HCT116 (cell line): Measurements from ENCODE around the gene TRPM3. TPM values are rescaled to one million over a fixed set of nuclear protein-coding genes. Genes with fewer than 3 reads are reported as not detected.

Experiments
- ATAC-seq: fragments of 200-7000 bp; cut with Tn5 transposase; 2 replicates; pipeline ENCODE4 v1.9.1; 2020; ENCODE audit warnings: mild to moderate bottlenecking, moderate library complexity
- BruUV-seq: library from RNA; stranded (reverse); fragments of 400-500 nt; replicated peaks from 2 replicates; lab custom pipeline; 2021; lab: Mats Ljungman, UMichigan
- CTCF ChIA-PET: fragments of 300-600 bp; sonication (Branson Sonifier 250); formaldehyde crosslinking; loops from one replicate; lab custom pipeline; 2021; ENCODE audit warnings: antibody characterized with exemption; lab: Charles Lee
- POLR2A ChIA-PET: fragments of 300-600, 350-600 bp; sonication (Branson Sonifier 250); formaldehyde crosslinking; loops from one replicate; lab custom pipeline; 2021; ENCODE audit warnings: antibody characterized with exemption; lab: Charles Lee
- RAD21 ChIA-PET, 2 experiments: fragments of 300-600 bp; sonication (Branson Sonifier 250); formaldehyde crosslinking; loops; one replicate each; lab custom pipeline; 2023; ENCODE audit warnings: low total read pairs in 2 of 2; ENCODE audit not compliant: uncharacterized antibody in 2 of 2, unreplicated experiment in 2 of 2, low non-redundant PET in 1 of 2; lab: Charles Lee
- DNase-seq: peaks from one replicate; pipeline ENCODE4 v3.0.0-alpha.2; 2010; ENCODE audit warnings: low read depth, low spot score
- H2AFZ ChIP-seq: fragments of 200-600 bp; shearing (Covaris generic), sonication (generic); 2 replicates; pipeline ENCODE4 v1.6.1; 2017; ENCODE audit warnings: low read depth, mixed run types, mixed read lengths, antibody characterized with exemption, low read length; ENCODE audit not compliant: poor library complexity, severe bottlenecking
- H3K27ac ChIP-seq: 2 replicates; pipeline ENCODE4 v1.5.1; 2012; ENCODE audit warnings: low read depth, low read length
- H3K27me3 ChIP-seq: fragments of 200-600 bp; sonication (generic); 2 replicates; pipeline ENCODE4 v1.6.1; 2016; ENCODE audit warnings: mixed run types, low read length, mixed read lengths; ENCODE audit not compliant: insufficient read depth
- H3K36me3 ChIP-seq, 2 experiments: fragments of 200-500 bp in 1 of 2; fragments of 200-600 bp in 1 of 2; sonication (Bioruptor generic) in 1 of 2; sonication (generic) in 1 of 2; 2 replicates each; pipeline versions ENCODE4 v1.5.1 to v1.6.1; 2014 to 2016; ENCODE audit warnings: low read length in 2 of 2, inconsistent platforms in 1 of 2, mixed read lengths in 1 of 2, mixed run types in 1 of 2; ENCODE audit not compliant: insufficient read depth in 2 of 2, control insufficient read depth in 1 of 2
- H3K4me1 ChIP-seq, 2 experiments: fragments of 200-600 bp in 1 of 2; sonication (generic) in 1 of 2; 2 replicates each; pipeline versions ENCODE4 v1.5.1 to v1.6.1; 2012 to 2017; ENCODE audit warnings: low read length in 2 of 2, inconsistent platforms in 1 of 2, mild to moderate bottlenecking in 1 of 2, mixed read lengths in 1 of 2, mixed run types in 1 of 2, moderate library complexity in 1 of 2; ENCODE audit not compliant: insufficient read depth in 2 of 2, control insufficient read depth in 1 of 2
- H3K4me2 ChIP-seq: fragments of 200-600 bp; sonication (generic); 2 replicates; pipeline ENCODE4 v1.6.1; 2017; ENCODE audit warnings: mixed run types, low read length, mixed read lengths
- H3K4me3 ChIP-seq, 2 experiments: fragments of 200-600 bp in 1 of 2; sonication (generic) in 1 of 2; replicated peaks in 1 of 2; 2 replicates each; pipeline ENCODE4 v1.5.1; 2011 to 2016; ENCODE audit warnings: low read length in 2 of 2, control low read depth in 1 of 2, low read depth in 1 of 2, mild to moderate bottlenecking in 1 of 2, mixed read lengths in 1 of 2, mixed run types in 1 of 2
- H3K79me2 ChIP-seq: fragments of 200-600 bp; sonication (generic); 2 replicates; pipeline ENCODE4 v1.6.1; 2017; ENCODE audit warnings: mild to moderate bottlenecking, mixed run types, low read length, moderate library complexity, mixed read lengths; ENCODE audit not compliant: insufficient read depth
- H3K9ac ChIP-seq: fragments of 200-600 bp; sonication (generic); 2 replicates; pipeline ENCODE4 v1.6.1; 2016; ENCODE audit warnings: low read length, mixed read lengths
- H3K9me2 ChIP-seq: fragments of 200-600 bp; sonication (generic), shearing (Covaris generic); 2 replicates; pipeline ENCODE4 v1.6.1; 2017; ENCODE audit warnings: mixed run types, mild to moderate bottlenecking, moderate library complexity; ENCODE audit not compliant: insufficient read depth
- H3K9me3 ChIP-seq, 2 experiments: fragments of 200-500 bp in 1 of 2; fragments of 200-600 bp in 1 of 2; sonication (Bioruptor generic) in 1 of 2; sonication (generic) in 1 of 2; 2 replicates each; pipeline ENCODE4 v1.6.1; 2014 to 2017; ENCODE audit warnings: low read length in 2 of 2, mixed read lengths in 2 of 2, inconsistent platforms in 1 of 2, low read depth in 1 of 2, mild to moderate bottlenecking in 1 of 2, mixed run types in 1 of 2, moderate library complexity in 1 of 2; ENCODE audit not compliant: control insufficient read depth in 1 of 2, insufficient read depth in 1 of 2
- H4K20me1 ChIP-seq: fragments of 200-600 bp; sonication (generic), shearing (Covaris generic); 2 replicates; pipeline ENCODE4 v1.6.1; 2017; ENCODE audit warnings: mixed run types, mild to moderate bottlenecking, moderate library complexity; ENCODE audit not compliant: insufficient read depth
- ATF3 ChIP-seq: IDR thresholded peaks from 2 replicates; pipeline ENCODE4 v1.6.1; 2012
- CBX3 ChIP-seq: IDR thresholded peaks from 2 replicates; pipeline ENCODE4 v1.6.1; 2012; ENCODE audit warnings: low read depth
- CEBPB ChIP-seq: IDR thresholded peaks from 2 replicates; pipeline ENCODE4 v1.6.1; 2012; ENCODE audit warnings: low read depth
- CTCF ChIP-seq, 3 experiments: fragments of 200-600 bp in 1 of 3; sonication (generic) in 1 of 3; IDR thresholded peaks in 2 of 3; conservative IDR thresholded peaks in 1 of 3; 2 replicates each; pipeline ENCODE4 v1.5.1; 2012 to 2017; ENCODE audit warnings: low read depth in 2 of 3, low read length in 2 of 3, antibody characterized with exemption in 1 of 3, borderline replicate concordance in 1 of 3, control low read depth in 1 of 3, mild to moderate bottlenecking in 1 of 3, mixed read lengths in 1 of 3, mixed run types in 1 of 3, moderate library complexity in 1 of 3; ENCODE audit not compliant: insufficient read depth in 1 of 3
- EGR1 ChIP-seq: IDR thresholded peaks from 2 replicates; pipeline ENCODE4 v1.6.1; 2012; ENCODE audit warnings: low read depth
- ELF1 ChIP-seq: IDR thresholded peaks from 2 replicates; pipeline ENCODE4 v1.6.1; 2012; ENCODE audit warnings: low read depth, borderline replicate concordance
- EZH2 ChIP-seq: fragments of 200-600 bp; sonication (generic); IDR thresholded peaks from 2 replicates; pipeline ENCODE4 v1.6.1; 2017; ENCODE audit warnings: antibody characterized with exemption, mixed run types
- EZH2phosphoT487 ChIP-seq: fragments of 200-600 bp; IDR thresholded peaks from 2 replicates; pipeline ENCODE4 v1.6.1; 2018; ENCODE audit warnings: antibody characterized with exemption, borderline replicate concordance
- FOSL1 ChIP-seq: IDR thresholded peaks from 2 replicates; pipeline ENCODE4 v1.6.1; 2012; ENCODE audit warnings: low read depth
- JUND ChIP-seq: IDR thresholded peaks from 2 replicates; pipeline ENCODE4 v1.6.1; 2012
- POLR2A ChIP-seq: IDR thresholded peaks from 2 replicates; pipeline ENCODE4 v1.7.0; 2011; ENCODE audit warnings: borderline replicate concordance; ENCODE audit not compliant: insufficient read depth, insufficient read length; ENCODE audit errors: extremely low read depth
- RAD21 ChIP-seq: IDR thresholded peaks from 2 replicates; pipeline ENCODE4 v1.6.1; 2012; ENCODE audit warnings: low read depth, mild to moderate bottlenecking
- REST ChIP-seq: IDR thresholded peaks from 2 replicates; pipeline ENCODE4 v1.6.1; 2012; ENCODE audit warnings: low read depth
- SRF ChIP-seq: IDR thresholded peaks from 2 replicates; pipeline ENCODE4 v1.6.1; 2012; ENCODE audit warnings: low read depth
- TCF7L2 ChIP-seq: IDR thresholded peaks from 2 replicates; pipeline ENCODE4 v1.7.0; 2011; ENCODE audit warnings: borderline replicate concordance, inconsistent platforms; ENCODE audit not compliant: insufficient read depth, insufficient read length; ENCODE audit errors: extremely low read depth
- YY1 ChIP-seq: IDR thresholded peaks from 2 replicates; pipeline ENCODE4 v1.6.1; 2011; ENCODE audit warnings: low read length, low read depth, moderate library complexity, mild to moderate bottlenecking; ENCODE audit not compliant: insufficient replicate concordance; ENCODE audit errors: extremely low read depth
- ZBTB33 ChIP-seq: IDR thresholded peaks from 2 replicates; pipeline ENCODE4 v1.6.1; 2011; ENCODE audit warnings: mild to moderate bottlenecking, low read length, moderate library complexity; ENCODE audit not compliant: insufficient replicate concordance; ENCODE audit errors: extremely low read depth
- ZFX ChIP-seq: fragments of 450-650 bp; IDR thresholded peaks from 2 replicates; pipeline ENCODE4 v1.6.1; 2017
- ZNF274 ChIP-seq: fragments of 200-500 bp; sonication (Bioruptor generic); IDR thresholded peaks from 2 replicates; pipeline ENCODE4 v1.6.1; 2014; ENCODE audit warnings: mild to moderate bottlenecking, low read depth, low read length, inconsistent platforms
- intact Hi-C: fragments of 100-400 bp; cut with micrococcal nuclease; formaldehyde crosslinking; loops from 2 replicates; pipeline ENCODE4 v1.10.0; 2022
- total RNA-seq: library from RNA; stranded (reverse); gene quantifications from one replicate; pipeline ENCODE4 v1.2.1, GENCODE V29; 2021; ENCODE audit not compliant: unreplicated experiment
- TF ChIP-seq, protein P1 (sequence below): IDR thresholded peaks from 2 replicates; pipeline ENCODE4 v1.6.1; 2012

TRPM3 gene
- total RNA-seq, 1 experiment from 2014 or later: not detected

GRCh38 chr9:70911791-70912190 is 209.6 kb downstream of the TRPM3 start (continued):
- no peak for TF ChIP-seq REST

- no peaks in the 10 kb centered on the region for H3K36me3 ChIP-seq
- TF ChIP-seq CEBPB (no peak), CBX3 (no peak), ZBTB33 (no peak), TCF7L2 (no peak), ATF3 (no peak), RAD21 (no peak), POLR2A (no peak), EGR1 (no peak), SRF (no peak), ELF1 (no peak), ZFX (no peak), ZNF274 (no peak), EZH2phosphoT487 (no peak), YY1 (no peak), FOSL1 (no peak), CTCF (IDR thresholded peaks at IDR 0.05 in 2 of 3, conservative IDR thresholded peaks at IDR 0.05 in 1 of 3; ENCODE audit: borderline replicate concordance in 1 of 3, insufficient read depth in 1 of 3, low read depth in 2 of 3, low read length in 2 of 3) (no peak), JUND (no peak), EZH2 (no peak)
- TF ChIP-seq, protein P1, sequence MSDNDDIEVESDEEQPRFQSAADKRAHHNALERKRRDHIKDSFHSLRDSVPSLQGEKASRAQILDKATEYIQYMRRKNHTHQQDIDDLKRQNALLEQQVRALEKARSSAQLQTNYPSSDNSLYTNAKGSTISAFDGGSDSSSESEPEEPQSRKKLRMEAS: no peak
- H4K20me1 ChIP-seq: no peaks in the 10 kb centered on the region
- no peaks in the 10 kb centered on the region for H3K79me2 ChIP-seq
- no TSS peak for BruUV-seq
- H2AFZ ChIP-seq: no peak overlapping the region
- H3K27ac ChIP-seq: no peak overlapping the region
- ChIA-PET RAD21 (no interaction called here), CTCF (no interaction called here), POLR2A (no interaction called here)
- peaks cover 27% of the 10 kb centered on the region for H3K27me3 ChIP-seq
- no peak overlapping the region for H3K9ac ChIP-seq
- no peak for DNase-seq
- H3K9me2 ChIP-seq: no peaks in the 10 kb centered on the region
- H3K4me1 ChIP-seq: no peaks in the 10 kb centered on the region
- no peak overlapping the region for H3K4me2 ChIP-seq
- no peak for ATAC-seq
- intact Hi-C loops: no loop called here
- no peak overlapping the region for H3K4me3 ChIP-seq
- H3K9me3 ChIP-seq: no peaks in the 10 kb centered on the region
These were observed 210.8 kb downstream of the TRPM3 start for GRCh38 chr9:70910598-70910997.
